Posterior cingulate gyrus (tissue), 11 donors: Measurements from ENCODE around the gene TRIP10.
"Not testable (repeated sequence)": the region's sequence is repeated elsewhere in the genome, so short reads cannot be mapped to it uniquely, and the experiment has no call there.

ENCODE experiments used
- DNase-seq, 10 donors: peaks; one replicate each; pipeline versions ENCODE4 v3.0.0 to v3.0.0-alpha.2; 2020 to 2021; ENCODE audit warnings: mixed read lengths in 3 of 10
- intact Hi-C: fragments of 100-400 bp; cut with DNase I; formaldehyde crosslinking; loops from one replicate; pipeline ENCODE4 v1.15.1; 2023

The TRIP10 gene, protein sequence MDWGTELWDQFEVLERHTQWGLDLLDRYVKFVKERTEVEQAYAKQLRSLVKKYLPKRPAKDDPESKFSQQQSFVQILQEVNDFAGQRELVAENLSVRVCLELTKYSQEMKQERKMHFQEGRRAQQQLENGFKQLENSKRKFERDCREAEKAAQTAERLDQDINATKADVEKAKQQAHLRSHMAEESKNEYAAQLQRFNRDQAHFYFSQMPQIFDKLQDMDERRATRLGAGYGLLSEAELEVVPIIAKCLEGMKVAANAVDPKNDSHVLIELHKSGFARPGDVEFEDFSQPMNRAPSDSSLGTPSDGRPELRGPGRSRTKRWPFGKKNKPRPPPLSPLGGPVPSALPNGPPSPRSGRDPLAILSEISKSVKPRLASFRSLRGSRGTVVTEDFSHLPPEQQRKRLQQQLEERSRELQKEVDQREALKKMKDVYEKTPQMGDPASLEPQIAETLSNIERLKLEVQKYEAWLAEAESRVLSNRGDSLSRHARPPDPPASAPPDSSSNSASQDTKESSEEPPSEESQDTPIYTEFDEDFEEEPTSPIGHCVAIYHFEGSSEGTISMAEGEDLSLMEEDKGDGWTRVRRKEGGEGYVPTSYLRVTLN

DNA sequence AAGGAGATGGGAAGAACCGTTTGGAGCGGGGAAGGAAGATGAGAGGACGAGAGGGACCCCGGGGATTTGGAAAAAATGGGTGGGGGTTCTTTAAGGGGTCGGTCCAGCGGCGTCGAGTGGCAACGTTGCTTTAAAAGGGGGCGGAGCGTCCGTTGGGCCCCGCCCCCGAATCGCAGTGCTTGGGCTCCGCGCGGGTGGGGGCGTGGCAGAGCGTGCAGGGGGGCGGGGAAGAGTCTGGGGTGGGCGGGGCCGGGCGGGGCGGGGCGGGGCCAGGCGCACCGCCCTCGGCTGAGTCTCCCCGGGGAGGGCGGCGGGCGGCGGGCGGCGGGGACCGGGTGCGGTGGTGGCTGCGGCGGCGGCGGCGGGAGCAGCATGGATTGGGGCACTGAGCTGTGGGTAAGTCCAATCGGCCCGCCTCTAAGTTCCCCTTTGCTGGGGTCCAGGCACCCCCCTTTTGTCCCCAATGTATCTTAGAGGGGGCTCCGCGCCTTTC lies at the start of gene TRIP10:
Gene TRIP10 (plus strand): TSS at position 291 of the 493 bp plus-strand sequence. CDS start 82 bp downstream, at position 373.
- DNase-seq, result peak; percentile 35 to 96 (median 71)

DNA sequence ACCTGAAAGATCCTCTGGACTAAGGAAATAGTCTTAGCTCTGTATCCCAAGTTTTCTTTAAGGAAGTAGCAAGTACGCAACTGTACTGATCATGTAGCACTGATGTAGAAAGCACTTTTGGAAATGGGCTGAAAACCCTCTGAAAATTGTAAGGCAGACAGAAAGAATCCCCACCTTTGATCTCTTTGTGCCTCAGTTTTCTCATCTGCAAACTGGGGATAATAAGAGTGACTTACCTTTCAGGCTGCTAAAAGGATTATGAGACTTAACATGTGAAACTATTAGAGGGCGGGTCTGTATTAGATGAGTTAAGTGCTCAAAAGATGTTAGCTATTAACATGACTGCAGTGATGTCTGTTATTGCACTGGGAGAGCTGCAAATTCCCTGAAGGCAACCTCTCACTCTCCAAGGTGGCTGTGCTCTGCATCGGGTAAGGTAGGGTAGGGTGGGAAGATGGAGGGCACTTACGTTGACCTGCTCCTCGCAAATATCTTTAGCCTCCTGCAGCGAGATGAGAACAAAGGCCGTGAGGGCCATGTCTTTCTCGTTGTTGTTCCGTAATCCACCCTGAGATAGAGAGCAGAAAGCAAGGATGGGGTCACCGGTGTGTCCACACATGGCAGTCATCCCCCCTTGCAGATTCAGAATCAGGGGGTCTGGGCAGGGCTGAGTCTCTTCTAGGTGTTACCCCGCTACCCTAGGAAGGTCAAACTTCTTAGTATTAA lies 49.2 kb upstream of the TRIP10 start:
- intact Hi-C loops, result no loop called here

More for the DNA sequence above, at the start of gene TRIP10:
- intact Hi-C loops, result loop anchor here (5.0 kb wide), 1 partner anchor 212 kb away; no protein-coding TSS in a partner anchor

DNA sequence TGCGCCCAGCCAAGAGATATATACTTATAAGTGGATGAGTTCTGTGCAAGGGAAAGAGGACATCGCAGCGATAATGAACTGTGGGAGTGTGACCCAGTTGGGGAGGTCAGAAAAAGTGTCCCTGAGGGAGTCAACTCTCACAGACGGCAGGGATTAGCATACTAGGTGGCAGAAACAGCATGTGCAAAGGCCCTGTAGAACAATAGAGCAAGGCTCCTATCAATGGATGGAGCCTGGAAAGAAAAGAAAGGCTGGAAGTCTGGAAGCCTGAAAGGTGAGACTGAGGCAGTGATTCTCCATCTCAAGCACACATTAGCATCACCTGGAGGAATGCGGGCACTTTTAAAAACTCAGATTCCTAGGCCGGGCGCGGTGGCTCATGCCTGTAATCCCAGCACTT lies 48.1 kb upstream of the TRIP10 start:
- intact Hi-C loops, result no loop called here
- DNase-seq, result peak in 2 of 10 donors; percentile 29 to 46

More for the DNA sequence above, 49.2 kb upstream of the TRIP10 start:
- peak in 1 of 10 donors; percentile 12 for DNase-seq

DNA sequence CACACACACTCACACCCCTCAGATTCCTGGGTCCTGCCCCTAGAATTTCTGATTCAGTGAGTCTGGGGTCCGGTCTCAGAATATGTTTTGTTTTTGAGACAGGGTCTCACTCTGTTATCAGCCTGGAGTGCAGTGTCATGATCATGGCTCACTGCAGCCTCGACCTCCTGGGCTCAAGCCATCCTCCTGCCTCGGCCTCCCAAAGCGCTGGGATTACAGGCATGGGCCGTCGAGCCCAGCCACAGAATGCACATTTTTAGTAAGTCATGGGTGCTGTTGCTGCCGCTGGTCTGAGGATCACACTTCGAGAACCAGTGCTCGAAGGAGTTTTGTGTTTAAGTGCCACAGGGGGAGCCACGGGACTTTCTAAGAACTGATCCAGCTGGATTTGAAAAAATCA lies 47.5 kb upstream of the TRIP10 start:
- DNase-seq, result peak in 2 of 10 donors; percentile 22 to 72
- intact Hi-C loops, result no loop called here

DNA sequence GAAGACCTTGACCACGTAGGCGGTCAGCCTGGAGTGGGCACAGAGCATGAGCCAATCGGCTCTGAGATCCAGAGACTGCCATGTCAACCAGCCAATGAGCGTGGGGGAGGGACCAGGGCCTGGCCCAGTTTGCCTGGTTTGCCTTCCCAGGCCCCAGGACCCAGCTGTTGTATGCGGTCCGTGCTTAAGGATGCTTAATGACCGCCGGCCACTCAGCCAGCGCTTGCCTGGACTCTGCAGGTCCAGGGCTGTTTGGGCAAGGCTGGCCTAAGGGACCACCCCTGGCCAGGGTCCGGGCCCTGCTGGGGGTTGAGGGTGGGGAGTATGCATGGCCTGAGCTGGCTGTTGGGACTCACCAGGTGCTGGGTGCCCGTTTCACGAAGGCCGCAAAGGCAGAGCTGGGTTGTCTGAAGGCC lies 46.4 kb upstream of the TRIP10 start:
- intact Hi-C loops, result no loop called here

DNA sequence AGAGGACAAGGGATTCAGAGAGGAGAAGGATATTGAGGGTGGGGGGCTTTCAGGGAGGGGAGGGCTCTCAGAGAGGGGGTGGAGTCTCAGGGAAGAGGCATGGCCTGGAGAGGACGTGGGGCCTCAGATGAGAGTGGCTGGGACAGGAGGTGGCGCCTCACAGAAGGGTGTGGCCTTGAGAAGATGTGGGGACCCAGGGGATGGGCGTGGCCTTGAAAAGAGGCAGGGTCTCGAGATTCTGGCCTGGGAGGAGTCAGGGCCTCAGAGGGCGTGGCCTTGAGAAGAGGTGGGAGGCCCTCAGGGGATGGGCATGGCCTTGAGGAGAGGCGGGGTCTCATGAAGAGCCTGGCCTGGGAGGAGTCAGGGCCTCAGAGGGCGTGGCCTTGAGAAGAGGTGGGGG lies 45.8 kb upstream of the TRIP10 start:
- DNase-seq, result peak in 2 of 10 donors; percentile 24 to 53
- intact Hi-C loops, result no loop called here

More for the DNA sequence above, 46.4 kb upstream of the TRIP10 start:
- peak in 2 of 10 donors; percentile 56 to 79 for DNase-seq

DNA sequence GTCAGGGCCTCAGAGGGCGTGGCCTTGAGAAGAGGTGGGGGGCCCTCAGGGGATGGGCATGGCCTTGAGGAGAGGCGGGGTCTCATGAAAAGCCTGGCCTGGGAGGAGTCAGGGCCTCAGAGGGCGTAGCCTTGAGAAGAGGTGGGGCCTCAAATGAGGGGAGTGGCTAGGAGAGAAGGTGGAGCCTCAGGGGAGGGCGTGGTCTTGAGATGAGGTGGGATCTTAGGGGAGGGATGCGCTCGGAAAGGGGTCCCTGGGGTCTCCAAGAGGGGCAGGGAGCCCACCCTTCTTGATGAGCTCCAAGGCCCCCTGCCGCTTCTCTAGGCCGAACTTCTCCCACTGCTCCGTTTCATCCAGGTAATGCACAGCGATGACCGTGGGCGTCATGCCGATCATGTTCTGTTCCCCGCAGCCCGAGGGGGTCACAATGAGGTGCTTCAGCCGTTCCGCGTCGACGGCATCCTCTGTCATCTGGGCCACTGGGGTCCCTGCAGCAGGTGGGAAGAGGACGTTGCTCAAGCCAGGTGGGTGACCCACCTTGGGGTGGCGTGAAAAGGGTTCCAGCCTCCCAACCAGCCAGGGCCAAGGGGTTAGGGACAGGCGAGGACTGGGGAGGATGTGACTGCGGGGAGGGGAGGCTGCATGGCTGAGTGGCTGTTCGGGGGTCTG lies 45.2 kb upstream of the TRIP10 start:
- intact Hi-C loops, result no loop called here
- DNase-seq, result peak in 2 of 10 donors; percentile 61 to 71

DNA sequence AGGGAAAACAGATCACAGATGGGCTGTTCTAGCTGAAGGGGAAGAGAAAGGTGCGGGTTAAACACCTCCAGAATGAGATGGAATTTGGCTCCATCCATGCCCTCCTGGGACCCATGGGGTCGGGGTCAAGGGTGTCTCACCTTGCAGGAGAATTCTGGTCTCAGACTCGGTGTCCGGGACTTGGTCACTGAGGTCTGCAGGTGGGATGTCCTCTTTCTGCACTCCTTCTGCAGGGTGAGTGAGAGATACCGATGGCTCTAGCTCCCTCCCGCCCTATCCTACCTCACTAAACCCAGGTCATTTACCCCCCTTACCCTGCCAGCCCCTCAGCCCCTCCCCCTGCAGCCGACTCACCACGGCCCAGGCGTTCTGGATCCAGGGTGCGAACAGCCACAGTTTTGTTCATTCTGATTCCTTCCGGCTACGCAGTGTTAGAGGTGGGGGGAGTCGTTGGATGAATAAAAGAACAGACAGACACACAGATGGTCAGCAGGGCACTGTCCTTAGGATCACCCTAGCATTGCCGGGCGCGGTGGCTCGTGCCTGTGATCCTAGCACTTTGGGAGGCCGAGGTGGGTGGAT lies 43.1 kb upstream of the TRIP10 start:
- intact Hi-C loops, result no loop called here

DNA sequence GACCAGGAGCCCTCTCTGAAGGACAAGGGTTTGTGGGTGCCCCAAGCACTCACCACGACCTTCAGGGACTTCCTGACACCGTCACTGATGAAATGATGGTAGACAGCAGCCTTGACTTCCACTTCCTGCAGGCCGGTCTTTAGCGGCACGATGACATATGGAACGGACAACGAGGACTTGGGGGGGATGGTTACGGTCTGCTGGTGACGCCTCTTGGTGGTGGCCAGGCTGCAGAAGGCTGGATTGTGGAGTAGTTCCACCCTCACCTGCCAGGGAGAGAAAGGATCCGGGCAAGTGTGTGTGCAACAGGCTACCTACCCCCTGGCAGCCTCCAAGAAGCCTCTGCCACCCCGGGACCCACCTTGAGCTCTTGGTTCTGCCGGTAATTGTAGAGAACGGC lies 42.2 kb upstream of the TRIP10 start:
- intact Hi-C loops, result no loop called here
- DNase-seq, result no peak

More for the DNA sequence above, 43.1 kb upstream of the TRIP10 start:
- DNase-seq, result peak in 1 of 10 donors; percentile 67

DNA sequence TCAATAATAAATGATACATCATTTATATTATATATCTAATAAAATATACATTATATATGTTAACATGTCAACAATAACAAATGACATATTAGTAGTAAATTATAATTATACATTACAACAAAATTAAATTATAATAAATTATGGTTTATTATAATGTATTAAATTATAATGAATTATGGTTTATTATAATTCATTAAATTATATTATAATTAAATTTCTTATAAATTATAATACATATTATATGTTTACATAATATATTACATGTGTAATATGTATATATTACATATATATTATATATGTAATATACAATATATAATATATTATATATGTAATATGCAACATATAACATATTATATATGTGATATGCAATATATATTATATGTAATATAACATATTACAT lies 39.5 kb upstream of the TRIP10 start:
- DNase-seq, result no peak
- intact Hi-C loops, result no loop called here

DNA sequence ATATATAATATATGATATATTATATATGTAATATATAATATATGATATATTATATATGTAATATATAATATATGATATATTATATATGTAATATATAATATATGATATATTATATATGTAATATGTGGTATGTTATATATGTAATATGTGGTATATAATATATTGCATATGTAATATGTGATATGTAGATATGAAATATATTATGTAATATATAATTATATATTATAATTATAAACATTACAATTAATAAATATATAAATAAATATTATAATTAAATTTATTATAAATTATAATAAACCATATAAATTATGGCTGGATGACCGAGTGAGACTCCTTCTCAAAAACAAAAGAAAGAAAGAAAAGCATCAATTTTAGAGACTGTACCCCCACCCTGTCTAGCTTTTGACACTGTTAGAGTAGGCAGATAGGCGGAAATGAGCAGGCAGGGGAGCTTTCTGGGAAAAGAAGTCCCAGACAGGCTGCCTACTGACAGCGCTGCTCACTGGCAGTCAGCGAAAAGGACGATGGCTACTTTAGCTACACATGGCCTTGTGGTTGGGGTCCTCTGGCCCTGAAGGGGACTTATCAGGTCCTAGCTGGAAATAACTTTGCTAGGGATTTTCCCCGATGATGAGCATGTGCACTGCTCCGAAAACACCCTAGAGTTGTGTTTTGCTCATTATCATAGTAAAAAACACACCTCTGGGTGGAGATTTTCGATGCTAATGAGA lies 38.7 kb upstream of the TRIP10 start:
- intact Hi-C loops, result no loop called here

DNA sequence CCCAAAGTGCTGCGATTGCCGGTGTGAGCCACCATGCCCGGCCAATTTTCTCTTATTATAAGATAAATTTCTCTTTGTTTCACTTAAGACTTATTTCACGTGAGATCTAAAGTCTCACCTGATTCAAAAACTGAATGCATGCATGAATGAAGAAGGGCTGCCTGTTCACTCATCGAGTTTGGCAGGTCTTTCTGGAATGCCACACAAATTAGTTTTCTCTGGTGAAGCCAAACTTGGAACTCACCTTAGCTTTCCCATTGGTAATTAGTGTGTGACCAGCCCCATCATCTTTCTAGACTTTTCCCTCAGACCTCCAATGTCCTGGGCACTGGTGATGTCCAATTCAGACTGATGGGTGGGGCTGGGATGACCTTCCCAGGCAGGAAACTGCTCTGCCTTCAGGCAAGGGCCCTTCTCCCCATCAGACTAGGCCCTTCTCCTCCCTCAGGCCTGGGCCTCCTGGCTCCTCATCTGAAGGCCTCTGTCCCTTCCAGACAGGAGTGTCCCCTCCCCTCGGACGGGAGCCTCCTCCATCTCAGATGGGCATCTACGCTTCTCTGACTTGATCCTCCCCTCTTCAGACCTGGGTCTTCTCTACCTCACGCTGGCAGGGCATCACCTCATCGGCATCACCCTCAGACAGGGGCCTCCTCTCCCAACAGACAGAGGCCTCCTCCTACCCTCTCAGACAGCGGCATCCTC lies 33.4 kb upstream of the TRIP10 start:
- DNase-seq, result peak in 2 of 10 donors; percentile 50 to 67
- intact Hi-C loops, result no loop called here

More for the DNA sequence above, 38.7 kb upstream of the TRIP10 start:
- peak in 1 of 10 donors; percentile 15 for DNase-seq

DNA sequence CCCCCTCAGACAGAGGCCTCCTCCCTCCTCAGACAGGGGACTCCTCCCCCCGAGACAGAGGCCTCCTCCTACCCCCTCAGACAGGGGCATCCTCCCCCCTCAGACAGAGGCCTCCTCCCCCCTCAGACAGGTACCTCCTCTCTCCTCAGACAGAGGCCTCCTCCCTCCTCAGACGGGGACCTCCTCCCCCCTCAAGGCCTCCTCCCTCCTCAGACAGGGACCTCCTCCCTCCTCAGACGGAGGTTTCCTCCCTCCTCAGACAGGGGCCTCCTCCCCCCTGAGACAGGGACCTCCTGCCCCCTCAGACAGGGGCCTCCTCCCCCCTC lies 32.9 kb upstream of the TRIP10 start:
- DNase-seq, result no peak
- intact Hi-C loops, result no loop called here

DNA sequence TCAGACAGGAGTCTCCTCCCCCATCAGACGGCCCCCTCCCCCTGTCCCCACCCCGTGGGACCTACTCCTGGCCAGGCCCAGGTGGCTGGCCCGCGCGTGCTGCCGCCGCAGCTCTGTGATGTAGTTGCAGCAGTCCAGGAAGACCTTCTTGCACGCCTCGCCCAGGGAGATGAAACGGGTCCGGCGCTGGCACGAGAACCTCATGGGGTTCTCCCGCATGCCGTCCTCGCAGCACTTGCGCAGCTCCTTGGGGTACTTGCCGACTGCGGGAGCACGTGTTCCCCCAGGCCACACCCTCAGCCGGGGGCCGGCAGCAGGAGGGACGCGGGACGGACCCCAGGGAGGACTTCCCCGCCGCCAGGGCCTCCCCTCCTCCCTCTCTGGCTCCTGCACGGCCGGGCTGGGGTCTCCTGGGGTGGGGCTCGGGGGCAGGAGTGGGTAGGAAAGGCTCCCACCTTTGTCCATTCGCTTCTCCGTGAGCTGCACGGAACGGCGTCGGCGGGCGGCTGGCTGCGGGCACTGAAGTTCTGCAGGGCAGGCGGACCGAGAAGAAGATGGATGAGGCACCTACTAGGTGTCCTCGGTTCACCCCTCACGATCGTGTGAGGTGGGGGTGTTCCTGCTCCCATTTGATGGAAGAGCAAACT lies 32.3 kb upstream of the TRIP10 start:
- intact Hi-C loops, result no loop called here
- DNase-seq, result peak in 2 of 10 donors; percentile 53 to 71

DNA sequence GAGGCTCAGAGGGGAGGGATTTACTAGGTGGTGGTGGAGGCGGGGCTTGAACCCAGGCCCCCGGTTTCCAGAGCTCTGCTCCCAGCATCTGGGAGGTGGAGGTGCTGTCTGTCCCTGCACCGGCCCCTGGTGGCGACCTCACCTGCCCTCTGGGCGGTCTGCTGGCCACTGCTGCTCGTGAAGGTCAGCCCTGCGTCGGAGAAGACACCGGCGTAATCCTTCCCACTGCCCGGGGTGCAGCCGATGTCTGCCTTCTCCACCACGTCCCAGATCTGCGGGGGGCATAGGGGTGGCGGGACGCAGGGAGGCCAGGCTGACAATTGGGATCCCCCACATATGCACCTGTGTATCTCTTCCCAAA lies 31.8 kb upstream of the TRIP10 start:
- intact Hi-C loops, result no loop called here
- DNase-seq, result peak in 2 of 10 donors; percentile 28 to 54

DNA sequence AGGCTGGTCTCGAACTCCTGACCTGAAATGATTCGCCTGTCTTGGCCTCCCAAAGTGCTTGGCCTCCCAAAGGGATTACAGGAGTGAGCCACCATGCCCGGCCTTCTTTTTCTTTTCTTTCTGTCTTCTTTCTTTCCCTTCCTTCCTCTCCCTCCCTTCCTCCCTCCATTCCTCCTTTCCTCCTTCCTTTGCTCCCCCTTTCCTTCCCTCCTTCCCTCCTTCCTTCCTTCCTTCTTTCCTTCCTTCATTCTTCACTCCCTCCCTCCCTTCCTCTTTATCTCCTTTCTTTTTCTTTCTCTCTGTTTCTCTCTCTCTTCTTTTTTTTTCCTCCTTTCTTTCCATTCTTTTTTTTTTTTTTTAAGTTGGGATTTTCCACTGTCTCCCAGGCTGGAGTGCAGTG lies 31.1 kb upstream of the TRIP10 start:
- peak in 1 of 10 donors; percentile 22 for DNase-seq
- intact Hi-C loops, result no loop called here

DNA sequence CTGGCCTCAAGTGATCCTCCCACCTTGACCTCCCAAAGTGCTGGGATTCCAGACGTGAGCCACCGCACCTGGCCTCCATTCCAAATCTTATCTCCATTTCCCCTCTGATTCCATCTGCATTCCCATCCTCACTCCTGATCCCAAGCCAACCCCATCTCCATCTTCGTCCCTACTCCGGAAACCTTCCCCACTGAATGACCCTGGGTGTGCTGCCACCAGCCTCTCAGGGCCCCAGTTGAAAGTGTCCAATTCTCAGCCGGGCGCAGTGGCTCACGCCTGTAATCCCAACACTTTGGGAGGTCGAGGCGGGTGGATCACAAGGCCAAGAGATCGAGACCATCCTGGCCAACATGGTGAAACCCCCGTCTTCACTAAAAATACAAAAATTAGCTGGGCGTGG lies 30.6 kb upstream of the TRIP10 start:
- peak in 2 of 10 donors; percentile 14 to 53 for DNase-seq
- intact Hi-C loops, result not testable (repeated sequence)

DNA sequence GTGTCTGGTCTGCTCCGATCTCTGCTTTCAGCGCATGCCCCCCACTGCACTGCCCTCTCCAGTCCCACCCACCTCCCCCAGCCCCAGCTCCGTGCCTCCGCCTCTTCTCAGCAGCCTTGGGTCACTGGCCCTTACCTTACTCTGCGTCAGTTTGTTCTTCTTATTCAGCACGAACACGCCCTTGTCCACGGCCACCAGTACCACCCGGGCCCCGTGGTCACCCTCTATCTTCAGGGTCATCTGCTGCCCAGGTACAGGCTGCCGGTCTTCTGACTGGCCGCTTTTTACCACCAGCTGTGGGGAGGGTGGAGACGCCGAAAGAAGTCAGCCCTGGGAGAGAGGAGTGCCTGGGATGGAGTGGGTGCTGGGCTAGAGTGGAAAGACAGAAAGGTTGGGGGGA lies 29.9 kb upstream of the TRIP10 start:
- peak in 2 of 10 donors; percentile 30 to 57 for DNase-seq

More for the DNA sequence above, 29.9 kb upstream of the TRIP10 start:
- intact Hi-C loops, result no loop called here
